Measurements from ENCODE around the gene SAMMSON.
A peak's percentile ranks its signal among the peaks of the same experiment; 100 is the strongest.

Gene SAMMSON

GRCh38 chr3:70096376-70097066 lies 97.0 kb downstream of the SAMMSON start:
- no peak overlapping the region for H3K4me3 ChIP-seq (ENCODE audit: low read depth, low read length)
- TF ChIP-seq CTCF (IDR thresholded peaks at IDR 0.05; ENCODE audit: control insufficient read depth, extremely low read depth, insufficient read depth) = no peak
- no peak for DNase-seq (ENCODE audit: low read depth)

DNA sequence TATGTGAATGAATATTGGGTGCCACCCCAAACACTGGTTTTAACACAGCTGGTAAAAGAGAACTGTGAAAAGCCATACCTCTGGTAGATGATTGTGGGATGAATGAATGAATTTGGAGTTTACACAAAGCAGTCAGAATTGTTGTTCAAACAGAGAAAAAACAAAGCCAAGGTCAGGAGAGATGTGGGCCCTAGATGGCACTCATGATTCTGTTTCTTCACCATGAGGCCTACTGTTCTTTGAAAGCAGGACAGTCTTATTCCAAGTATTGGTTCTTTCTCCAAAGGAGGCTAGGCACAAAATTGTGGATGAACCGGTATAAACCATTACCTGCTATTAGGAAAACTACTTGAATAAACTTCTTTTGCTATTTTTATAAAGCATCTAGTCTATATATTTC lies 97.6 kb downstream of the SAMMSON start:
- no peak for TF ChIP-seq CTCF (IDR thresholded peaks at IDR 0.05; ENCODE audit: control insufficient read depth, extremely low read depth, insufficient read depth)
- H3K4me3 ChIP-seq (ENCODE audit: low read depth, low read length) = no peak overlapping the region
- DNase-seq (ENCODE audit: low read depth) = no peak

DNA sequence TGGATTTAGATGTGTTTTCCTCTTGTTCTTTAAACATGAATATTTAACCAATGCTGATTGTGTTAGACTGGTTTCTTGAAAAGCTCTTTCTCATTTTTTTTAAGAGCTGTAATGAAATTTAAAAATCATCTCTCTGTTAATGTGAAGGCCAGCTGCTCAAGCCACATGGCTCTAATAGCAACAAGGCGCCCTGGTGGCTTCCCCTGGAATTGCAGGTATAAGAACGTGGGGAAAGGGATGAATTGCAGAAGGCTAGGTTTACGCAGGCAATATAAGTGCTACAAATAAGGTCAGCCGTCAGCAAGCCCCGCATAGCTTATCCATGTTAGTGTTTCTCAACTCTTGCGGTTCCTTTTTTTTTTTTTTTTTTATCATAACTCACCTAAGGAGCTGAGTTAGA lies 108.5 kb downstream of the SAMMSON start:
- H3K4me3 ChIP-seq (ENCODE audit: low read depth, low read length) = no peak overlapping the region
- peak; percentile 50 for TF ChIP-seq CTCF (IDR thresholded peaks at IDR 0.05; ENCODE audit: control insufficient read depth, extremely low read depth, insufficient read depth)
- peak; percentile 17 for DNase-seq (ENCODE audit: low read depth)

DNA sequence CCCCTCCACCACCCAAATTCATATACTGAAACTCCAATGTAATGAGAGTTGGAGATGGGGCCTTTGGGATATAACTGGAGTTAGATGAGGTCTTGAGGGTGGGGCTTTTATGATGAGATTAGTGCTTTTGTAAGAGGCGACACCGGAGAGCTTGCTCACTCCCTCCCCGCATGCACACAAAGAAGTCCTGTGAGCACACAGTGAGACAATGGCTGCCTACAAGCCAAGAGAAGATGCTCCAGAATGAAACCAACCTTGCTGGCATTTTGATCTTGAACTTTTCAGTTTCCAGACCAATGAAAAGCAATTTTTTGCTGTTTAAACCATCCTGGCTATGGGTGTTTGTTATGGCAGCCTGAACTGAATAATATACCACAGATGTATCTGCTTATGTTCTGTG lies 109.0 kb downstream of the SAMMSON start:
- DNase-seq (ENCODE audit: low read depth) = no peak
- TF ChIP-seq CTCF (IDR thresholded peaks at IDR 0.05; ENCODE audit: control insufficient read depth, extremely low read depth, insufficient read depth) = no peak
- H3K4me3 ChIP-seq (ENCODE audit: low read depth, low read length) = no peak overlapping the region

GRCh38 chr3:70110066-70110465 lies 110.5 kb downstream of the SAMMSON start:
- no peak overlapping the region for H3K4me3 ChIP-seq (ENCODE audit: low read depth, low read length)
- DNase-seq (ENCODE audit: low read depth) = no peak
- no peak for TF ChIP-seq CTCF (IDR thresholded peaks at IDR 0.05; ENCODE audit: control insufficient read depth, extremely low read depth, insufficient read depth)

GRCh38 chr3:70111411-70111810 lies 111.9 kb downstream of the SAMMSON start:
- DNase-seq (ENCODE audit: low read depth) = no peak
- TF ChIP-seq CTCF (IDR thresholded peaks at IDR 0.05; ENCODE audit: control insufficient read depth, extremely low read depth, insufficient read depth) = no peak
- no peak overlapping the region for H3K4me3 ChIP-seq (ENCODE audit: low read depth, low read length)

DNA sequence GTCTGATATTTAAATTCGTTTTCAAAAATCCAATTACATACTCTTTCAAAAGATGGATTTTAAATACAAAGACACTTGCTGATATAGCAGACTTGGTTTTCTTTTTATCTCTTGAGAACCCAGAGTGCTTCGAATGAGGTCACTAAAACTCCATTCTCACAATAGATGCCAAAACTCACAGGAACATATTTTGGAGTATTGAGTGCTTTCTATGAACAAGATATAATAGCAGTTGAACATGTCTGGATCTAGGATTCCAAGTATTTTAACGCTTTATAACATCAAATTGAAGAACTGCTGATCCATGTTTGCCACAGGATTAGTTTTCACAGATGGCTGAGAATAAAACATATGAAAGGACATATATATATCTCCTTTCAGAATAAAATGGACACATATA lies 113.2 kb downstream of the SAMMSON start:
- H3K4me3 ChIP-seq (ENCODE audit: low read depth, low read length) = no peak overlapping the region
- DNase-seq (ENCODE audit: low read depth) = no peak
- TF ChIP-seq CTCF (IDR thresholded peaks at IDR 0.05; ENCODE audit: control insufficient read depth, extremely low read depth, insufficient read depth) = no peak
